IgD-negative memory B cell (primary cell): ENCODE measurements around the gene TMEM175. TPM values are rescaled to one million over a fixed set of nuclear protein-coding genes. Genes with fewer than 3 reads are reported as not detected.
A peak's percentile ranks its signal among the peaks of the same experiment; 100 is the strongest.

Experiments used
- H3K27ac Mint-ChIP-seq, 3 donors: one replicate each; pipeline ENCODE4 v1.8.0; 2020 to 2022; ENCODE audit warnings: mild to moderate bottlenecking in 3 of 3, mixed read lengths in 3 of 3, moderate library complexity in 1 of 3
- H3K27me3 Mint-ChIP-seq: one replicate; pipeline ENCODE4 v1.8.0; 2021; ENCODE audit warnings: mixed read lengths
- H3K36me3 Mint-ChIP-seq: one replicate; pipeline ENCODE4 v1.8.0; 2020; ENCODE audit warnings: mild to moderate bottlenecking, mixed read lengths
- H3K4me1 Mint-ChIP-seq, 3 donors: one replicate each; pipeline ENCODE4 v1.8.0; 2020 to 2022; ENCODE audit warnings: mixed read lengths in 3 of 3, mild to moderate bottlenecking in 1 of 3
- H3K4me3 Mint-ChIP-seq, 4 donors: one replicate each; pipeline ENCODE4 v1.8.0; 2020 to 2022; ENCODE audit warnings: mild to moderate bottlenecking in 4 of 4, mixed read lengths in 4 of 4, moderate library complexity in 3 of 4
- H3K9me3 Mint-ChIP-seq, 3 donors: one replicate each; pipeline ENCODE4 v1.8.0; 2020 to 2021; ENCODE audit warnings: mixed read lengths in 3 of 3, mild to moderate bottlenecking in 1 of 3
- polyA plus RNA-seq: library from polyadenylated mRNA; unstranded; fragments of 300-500 nt; fragmentation: Illumina TruSeq; gene quantifications from one replicate; pipeline ENCODE4 v1.2.3, GENCODE V29; 2021

TMEM175 gene
- polyA plus RNA-seq, 1 donor from 2014 or later = 20.0 TPM

DNA sequence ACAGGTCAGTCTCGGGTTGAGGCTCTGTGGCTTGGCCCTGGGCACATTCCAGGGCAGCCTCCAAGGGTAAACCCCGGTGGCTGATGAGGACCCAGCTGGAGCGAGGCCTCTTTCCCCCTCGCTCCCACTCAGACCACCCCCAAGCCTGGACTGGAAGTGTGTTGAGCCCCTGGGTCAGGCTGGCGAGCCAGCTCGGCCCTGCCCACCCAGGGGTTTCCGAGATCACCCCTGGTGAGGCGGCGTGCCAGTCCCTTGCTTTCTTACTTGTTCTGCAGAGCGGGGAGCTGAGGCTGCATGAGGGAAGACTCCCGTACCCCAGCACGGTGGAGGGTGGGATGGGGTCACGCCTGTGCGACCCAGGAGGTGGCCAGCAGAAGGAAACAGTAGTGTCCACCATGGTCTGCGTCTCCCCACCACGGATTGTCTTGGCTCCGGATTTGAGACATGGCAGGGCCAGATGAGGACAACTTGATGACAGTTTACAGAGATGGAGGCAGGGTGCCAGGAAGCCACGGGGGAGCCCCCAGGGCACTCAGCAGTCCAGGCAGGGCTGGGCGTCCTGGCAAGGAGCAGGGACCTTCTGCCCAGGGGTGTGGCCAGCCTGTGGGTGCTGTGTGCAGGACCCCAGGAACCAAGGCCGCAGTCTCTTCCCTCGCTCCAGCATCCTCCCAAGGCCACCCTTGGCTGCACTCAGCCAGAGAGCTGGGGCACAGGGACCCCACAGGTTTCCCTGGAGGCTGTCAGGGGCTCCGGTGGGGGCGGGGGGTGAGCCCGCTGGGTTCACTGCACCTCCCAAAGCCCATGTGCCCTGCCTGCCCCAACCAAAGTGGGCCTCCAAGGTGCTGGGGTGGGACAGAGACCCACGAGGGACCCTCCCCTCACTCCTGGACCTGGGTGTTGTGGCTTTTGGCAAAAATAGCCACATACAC lies 72.6 kb downstream of the TMEM175 start:
- Mint-ChIP-seq H3K9me3 (peaks cover 0 to 4% (median 0%) of the 10 kb centered on the region in 3 donors), H3K4me1 (peaks cover 5 to 13% (median 8%) of the 10 kb centered on the region in 3 donors), H3K27ac (peak overlapping the region in 1 of 3 donors; percentile 56), H3K27me3 (peaks cover 43% of the 10 kb centered on the region), H3K36me3 (no peaks in the 10 kb centered on the region), H3K4me3 (no peak overlapping the region)

DNA sequence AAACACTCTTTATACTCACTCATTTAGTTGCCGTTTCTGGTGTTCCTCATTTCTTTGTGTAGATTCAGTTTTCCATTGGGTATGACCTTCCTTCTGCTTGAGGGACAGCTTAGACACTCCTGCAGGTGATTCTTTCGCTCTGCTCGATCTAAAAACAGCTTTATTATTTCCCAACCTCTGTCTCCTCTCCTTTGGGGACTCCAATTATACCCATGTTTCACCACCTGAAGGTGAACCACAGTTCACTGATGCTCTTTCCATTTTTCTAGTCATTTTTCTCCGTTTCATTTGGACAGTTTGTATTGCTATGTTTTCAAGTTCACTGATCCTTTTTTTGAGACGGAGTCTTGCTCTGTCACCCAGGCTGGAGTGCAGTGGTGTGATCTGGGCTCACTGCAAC lies 74.6 kb downstream of the TMEM175 start:
- Mint-ChIP-seq H3K9me3 (peaks cover 0 to 4% (median 0%) of the 10 kb centered on the region in 3 donors), H3K4me3 (peak overlapping the region in 2 of 4 donors; percentile 12 to 56), H3K4me1 (peaks cover 5 to 14% (median 9%) of the 10 kb centered on the region in 3 donors), H3K27me3 (peaks cover 31% of the 10 kb centered on the region), H3K27ac (peak overlapping the region in 1 of 3 donors; percentile 63), H3K36me3 (no peaks in the 10 kb centered on the region)

Other genes starting within 250 kb of the TMEM175 start
- 0.97 TPM for gene SLC49A3, start 243.3 kb upstream of the TMEM175 start, polyA plus RNA-seq
- 6.1 TPM for gene PCGF3, start 226.6 kb upstream of the TMEM175 start, polyA plus RNA-seq
- gene CPLX1, start 106.3 kb upstream of the TMEM175 start, polyA plus RNA-seq = not detected
- 74.7 TPM for gene GAK, start 144 bp upstream of the TMEM175 start, polyA plus RNA-seq
- gene DGKQ, start 41.1 kb downstream of the TMEM175 start, polyA plus RNA-seq = 3.5 TPM
- 8.5 TPM for gene IDUA, start 54.6 kb downstream of the TMEM175 start, polyA plus RNA-seq
- gene SLC26A1, start 60.9 kb downstream of the TMEM175 start, polyA plus RNA-seq = 0.70 TPM
- gene FGFRL1, start 79.2 kb downstream of the TMEM175 start, polyA plus RNA-seq = 0.93 TPM
- 0.68 TPM for gene RNF212, start 181.1 kb downstream of the TMEM175 start, polyA plus RNA-seq
- gene SPON2, start 240.1 kb downstream of the TMEM175 start, polyA plus RNA-seq = 8.6 TPM